Ovary (tissue), 3 donors: ENCODE data around the gene HABP2.

ENCODE experiments used
- POLR2A ChIP-seq: fragments of 450-650 bp; IDR thresholded peaks from one replicate; pipeline ENCODE4 v1.6.1; 2017; ENCODE audit warnings: antibody characterized with exemption, mild to moderate bottlenecking, moderate library complexity
- TF ChIP-seq, protein P1 (sequence below), 3 donors: fragments of 450-650 bp in 2 of 3; fragments of 200-600 bp in 1 of 3; IDR thresholded peaks; one replicate each; pipeline versions ENCODE4 v1.5.1 to v1.8.0; 2016 to 2022; ENCODE audit warnings: antibody characterized with exemption in 3 of 3, mild to moderate bottlenecking in 1 of 3
- donor health status: DM: no; HTN: no; CAD: no.

DNA sequence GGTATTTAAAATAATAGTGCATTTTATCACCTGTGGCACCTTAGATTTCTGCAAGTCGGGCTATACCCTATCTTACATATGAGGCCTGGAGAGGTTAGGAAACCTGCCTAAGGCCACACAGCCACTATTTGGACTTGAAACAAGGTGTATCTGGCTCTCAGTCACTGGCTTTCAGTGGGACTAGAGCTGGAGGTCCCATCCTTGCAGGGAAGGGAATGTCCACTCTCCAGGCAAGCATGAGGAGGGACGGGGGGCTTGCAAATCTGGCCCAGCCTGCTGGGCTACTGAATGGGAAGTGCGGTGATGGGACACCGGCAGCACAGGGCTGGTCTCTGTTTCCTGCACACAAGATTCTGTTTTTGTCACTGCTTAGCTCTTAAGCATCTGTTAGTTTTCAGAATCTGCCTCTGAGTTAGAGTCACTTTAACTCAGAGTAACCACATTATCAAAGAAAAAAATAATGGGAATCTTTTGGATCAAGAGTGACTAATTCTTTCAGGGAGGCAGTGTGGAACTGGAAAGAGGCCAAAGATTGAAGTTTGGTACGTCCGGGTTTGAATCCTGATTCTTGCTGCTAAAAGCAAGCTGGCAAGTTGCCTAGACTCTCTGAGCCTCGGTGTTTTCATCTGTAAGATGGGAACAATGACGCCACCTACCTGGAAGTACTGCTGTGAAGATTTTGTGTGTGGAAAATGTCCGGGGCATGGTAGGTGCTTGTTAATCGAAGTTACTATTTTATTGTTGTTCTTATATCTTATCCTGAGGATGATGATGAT is 33.8 kb upstream of the HABP2 start:
- TF ChIP-seq, protein P1, sequence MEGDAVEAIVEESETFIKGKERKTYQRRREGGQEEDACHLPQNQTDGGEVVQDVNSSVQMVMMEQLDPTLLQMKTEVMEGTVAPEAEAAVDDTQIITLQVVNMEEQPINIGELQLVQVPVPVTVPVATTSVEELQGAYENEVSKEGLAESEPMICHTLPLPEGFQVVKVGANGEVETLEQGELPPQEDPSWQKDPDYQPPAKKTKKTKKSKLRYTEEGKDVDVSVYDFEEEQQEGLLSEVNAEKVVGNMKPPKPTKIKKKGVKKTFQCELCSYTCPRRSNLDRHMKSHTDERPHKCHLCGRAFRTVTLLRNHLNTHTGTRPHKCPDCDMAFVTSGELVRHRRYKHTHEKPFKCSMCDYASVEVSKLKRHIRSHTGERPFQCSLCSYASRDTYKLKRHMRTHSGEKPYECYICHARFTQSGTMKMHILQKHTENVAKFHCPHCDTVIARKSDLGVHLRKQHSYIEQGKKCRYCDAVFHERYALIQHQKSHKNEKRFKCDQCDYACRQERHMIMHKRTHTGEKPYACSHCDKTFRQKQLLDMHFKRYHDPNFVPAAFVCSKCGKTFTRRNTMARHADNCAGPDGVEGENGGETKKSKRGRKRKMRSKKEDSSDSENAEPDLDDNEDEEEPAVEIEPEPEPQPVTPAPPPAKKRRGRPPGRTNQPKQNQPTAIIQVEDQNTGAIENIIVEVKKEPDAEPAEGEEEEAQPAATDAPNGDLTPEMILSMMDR (IDR thresholded peaks at IDR 0.05): no peak
- no peak for TF ChIP-seq POLR2A
